OCI-LY3 (cell line): ENCODE data around the gene RRP7A.

Experiments
- H2AFZ ChIP-seq: fragments of 200-600, 300-600 bp; shearing (Covaris generic); 2 replicates; pipeline ENCODE4 v1.6.0; 2014; ENCODE audit warnings: antibody characterized with exemption, low read depth, low read length
- H3K27ac ChIP-seq: fragments of 200-600, 300-600 bp; sonication (generic); 2 replicates; pipeline ENCODE4 v1.5.1; 2014; ENCODE audit warnings: mild to moderate bottlenecking, low read length, moderate library complexity, mixed read lengths
- H3K27me3 ChIP-seq: fragments of 200-600, 300-600 bp; sonication (generic); 2 replicates; pipeline ENCODE4 v1.6.1; 2014; ENCODE audit warnings: low read depth, low read length, mixed read lengths
- H3K36me3 ChIP-seq: fragments of 200-600, 300-600 bp; sonication (generic); replicated peaks from 2 replicates; pipeline ENCODE3; 2014; ENCODE audit warnings: low read depth, low read length, mixed read lengths
- H3K4me1 ChIP-seq: fragments of 300-600, 200-600 bp; sonication (generic); 2 replicates; pipeline ENCODE4 v1.6.1; 2014; ENCODE audit warnings: low read length, mixed read lengths
- H3K4me2 ChIP-seq: fragments of 200-600, 300-600 bp; sonication (generic); 2 replicates; pipeline ENCODE4 v1.6.1; 2014; ENCODE audit warnings: low read length, mixed read lengths
- H3K4me3 ChIP-seq: fragments of 300-600, 200-600 bp; sonication (generic); 2 replicates; pipeline ENCODE4 v1.5.1; 2014; ENCODE audit warnings: antibody characterized with exemption, mild to moderate bottlenecking, low read length, moderate library complexity
- H3K79me2 ChIP-seq: fragments of 300-600, 200-600 bp; shearing (Covaris generic); 2 replicates; pipeline ENCODE4 v1.6.1; 2014; ENCODE audit warnings: mild to moderate bottlenecking, low read length, mixed read lengths
- H3K9ac ChIP-seq: fragments of 300-600, 200-600 bp; shearing (Covaris generic); 2 replicates; pipeline ENCODE4 v1.6.0; 2014; ENCODE audit warnings: mild to moderate bottlenecking, low read length, moderate library complexity
- H3K9me3 ChIP-seq: fragments of 200-600, 300-600 bp; shearing (Covaris generic); 2 replicates; pipeline ENCODE4 v1.6.1; 2014; ENCODE audit warnings: low read length, mixed read lengths; ENCODE audit not compliant: insufficient read depth
- H4K20me1 ChIP-seq: fragments of 200-600, 300-600 bp; sonication (generic); 2 replicates; pipeline ENCODE4 v1.6.1; 2016; ENCODE audit warnings: low read length, mixed read lengths; ENCODE audit not compliant: insufficient read depth
- EZH2phosphoT487 ChIP-seq: fragments of 200-600 bp; shearing (Covaris generic); IDR thresholded peaks from 2 replicates; pipeline ENCODE4 v1.6.1; 2018; ENCODE audit warnings: antibody characterized with exemption, mixed run types, low read depth
- TF ChIP-seq, protein P1 (sequence below): fragments of 200-600, 300-600 bp; sonication (generic); IDR thresholded peaks from 2 replicates; pipeline ENCODE4 v1.5.1; 2014; ENCODE audit warnings: antibody characterized with exemption, low read length, low read depth

RRP7A gene

DNA sequence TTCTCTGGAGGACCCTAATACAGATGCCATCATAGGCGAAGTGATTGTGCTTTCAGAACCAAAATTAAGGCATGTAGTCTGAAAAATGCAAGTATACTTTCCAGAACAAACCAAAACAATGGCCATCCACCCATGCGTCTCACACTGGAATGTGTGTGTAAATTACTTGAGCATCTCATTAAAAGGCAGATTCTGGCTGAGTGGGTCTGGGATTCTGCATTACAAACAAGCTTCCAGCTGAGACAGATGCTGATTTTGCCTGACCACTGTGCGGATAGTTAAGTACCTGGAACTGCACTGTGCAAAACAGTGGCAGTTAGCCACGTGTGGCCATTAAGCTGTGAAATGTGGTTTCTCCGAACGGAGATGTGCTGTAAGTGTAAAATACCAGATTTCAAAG lies 26.2 kb downstream of the RRP7A start:
- H3K4me2 ChIP-seq, result no peak overlapping the region
- H4K20me1 ChIP-seq, result no peaks in the 10 kb centered on the region

DNA sequence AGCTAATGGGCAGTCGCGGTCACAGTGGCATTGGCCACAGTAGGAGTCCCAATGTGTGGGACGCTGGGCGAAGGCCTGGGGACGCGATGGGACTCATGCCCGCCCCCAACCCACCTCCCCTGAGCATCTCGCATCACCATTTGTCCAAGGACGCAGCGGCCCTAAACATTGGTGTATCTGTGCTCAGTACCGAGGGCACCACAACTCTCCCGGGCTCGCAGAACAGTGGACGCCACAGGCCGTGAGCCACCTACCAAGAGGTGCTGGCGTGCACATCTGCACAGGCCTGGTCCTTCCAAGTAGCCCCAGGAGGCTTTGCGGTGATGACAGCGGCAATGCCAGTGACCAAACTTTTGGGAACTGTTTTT lies 27.3 kb downstream of the RRP7A start:
- Histone ChIP-seq H3K4me3 (no peak overlapping the region), H3K27me3 (peaks cover 25% of the 10 kb centered on the region)

More for the DNA sequence above, 26.2 kb downstream of the RRP7A start:
- no peak overlapping the region for H3K27ac ChIP-seq
- H2AFZ ChIP-seq, result no peak overlapping the region
- no peak overlapping the region for H3K4me3 ChIP-seq
- H3K27me3 ChIP-seq, result peaks cover 24% of the 10 kb centered on the region
- H3K9ac ChIP-seq, result no peak overlapping the region
- no peaks in the 10 kb centered on the region for H3K36me3 ChIP-seq
- H3K4me1 ChIP-seq, result peaks cover 13% of the 10 kb centered on the region
- TF ChIP-seq EZH2phosphoT487, result no peak
- TF ChIP-seq, protein P1, sequence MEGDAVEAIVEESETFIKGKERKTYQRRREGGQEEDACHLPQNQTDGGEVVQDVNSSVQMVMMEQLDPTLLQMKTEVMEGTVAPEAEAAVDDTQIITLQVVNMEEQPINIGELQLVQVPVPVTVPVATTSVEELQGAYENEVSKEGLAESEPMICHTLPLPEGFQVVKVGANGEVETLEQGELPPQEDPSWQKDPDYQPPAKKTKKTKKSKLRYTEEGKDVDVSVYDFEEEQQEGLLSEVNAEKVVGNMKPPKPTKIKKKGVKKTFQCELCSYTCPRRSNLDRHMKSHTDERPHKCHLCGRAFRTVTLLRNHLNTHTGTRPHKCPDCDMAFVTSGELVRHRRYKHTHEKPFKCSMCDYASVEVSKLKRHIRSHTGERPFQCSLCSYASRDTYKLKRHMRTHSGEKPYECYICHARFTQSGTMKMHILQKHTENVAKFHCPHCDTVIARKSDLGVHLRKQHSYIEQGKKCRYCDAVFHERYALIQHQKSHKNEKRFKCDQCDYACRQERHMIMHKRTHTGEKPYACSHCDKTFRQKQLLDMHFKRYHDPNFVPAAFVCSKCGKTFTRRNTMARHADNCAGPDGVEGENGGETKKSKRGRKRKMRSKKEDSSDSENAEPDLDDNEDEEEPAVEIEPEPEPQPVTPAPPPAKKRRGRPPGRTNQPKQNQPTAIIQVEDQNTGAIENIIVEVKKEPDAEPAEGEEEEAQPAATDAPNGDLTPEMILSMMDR, result no peak
- no peaks in the 10 kb centered on the region for H3K9me3 ChIP-seq
- H3K79me2 ChIP-seq, result no peaks in the 10 kb centered on the region

DNA sequence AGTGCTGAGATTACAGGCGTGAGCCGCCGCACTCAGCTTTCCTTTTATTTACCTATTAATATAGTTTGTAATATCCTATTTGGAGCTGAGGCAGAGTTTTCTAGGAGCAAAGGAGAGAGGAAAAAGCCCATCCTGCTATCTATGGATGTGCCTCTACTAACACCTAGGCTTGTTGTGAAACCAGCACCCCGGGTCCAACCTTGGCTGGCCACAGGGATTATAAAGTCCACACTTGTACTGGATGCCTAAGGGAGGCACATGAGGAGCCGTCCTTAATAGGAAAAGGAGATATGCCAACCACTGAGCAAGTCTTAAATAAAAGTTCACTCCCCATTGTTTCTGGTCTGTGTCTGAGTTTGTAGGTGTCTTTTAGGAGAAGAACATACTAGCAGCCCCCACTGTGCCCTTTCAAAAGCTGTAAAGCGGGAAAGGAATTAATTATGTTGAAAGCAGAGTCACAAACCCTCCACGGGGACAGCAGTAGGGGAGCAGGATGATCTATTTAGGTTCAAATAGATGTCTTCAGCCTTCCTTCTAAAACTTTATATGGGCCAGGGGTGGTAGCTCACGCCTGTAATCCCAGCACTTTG lies 29.3 kb downstream of the RRP7A start:
- Histone ChIP-seq H3K9me3 (no peaks in the 10 kb centered on the region), H3K36me3 (no peaks in the 10 kb centered on the region), H3K27me3 (peaks cover 25% of the 10 kb centered on the region), H3K4me2 (no peak overlapping the region; the same call in 1 of the 2 replicates), H3K4me3 (no peak overlapping the region), H3K27ac (no peak overlapping the region), H4K20me1 (no peaks in the 10 kb centered on the region), H3K9ac (no peak overlapping the region), H3K79me2 (no peaks in the 10 kb centered on the region), H3K4me1 (peaks cover 6% of the 10 kb centered on the region), H2AFZ (no peak overlapping the region)
- TF ChIP-seq, protein P1, result no peak
- TF ChIP-seq EZH2phosphoT487, result no peak

More for the DNA sequence above, 27.3 kb downstream of the RRP7A start:
- no peak overlapping the region for H2AFZ ChIP-seq
- H3K4me1 ChIP-seq, result peaks cover 13% of the 10 kb centered on the region
- H3K9ac ChIP-seq, result no peak overlapping the region
- TF ChIP-seq EZH2phosphoT487, result no peak
- TF ChIP-seq, protein P1, result no peak
- no peaks in the 10 kb centered on the region for H3K79me2 ChIP-seq
- no peak overlapping the region for H3K4me2 ChIP-seq
- H3K36me3 ChIP-seq, result no peaks in the 10 kb centered on the region
- no peaks in the 10 kb centered on the region for H3K9me3 ChIP-seq
- H4K20me1 ChIP-seq, result no peaks in the 10 kb centered on the region
- no peak overlapping the region for H3K27ac ChIP-seq

DNA sequence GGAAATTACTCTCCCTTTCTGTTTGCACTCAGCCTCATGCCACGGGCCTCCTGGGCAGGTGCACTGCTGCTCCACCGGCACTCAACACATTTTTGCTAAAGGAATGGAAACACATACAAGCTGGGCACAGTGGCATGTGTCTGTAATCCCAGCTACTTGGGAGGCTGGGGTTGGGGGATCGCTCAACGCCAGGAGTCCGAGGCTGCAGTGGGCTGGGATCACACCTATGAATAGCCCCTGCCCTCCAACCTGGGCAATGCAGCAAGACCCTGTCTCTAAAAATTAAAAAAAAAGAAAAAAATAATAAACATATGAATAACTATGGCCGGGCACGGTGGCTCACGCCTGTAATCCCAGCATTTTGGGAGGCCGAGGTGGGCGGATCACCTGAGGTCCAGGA lies 30.6 kb downstream of the RRP7A start:
- Histone ChIP-seq H3K79me2 (no peaks in the 10 kb centered on the region), H3K36me3 (no peaks in the 10 kb centered on the region), H3K4me1 (no peaks in the 10 kb centered on the region), H4K20me1 (no peaks in the 10 kb centered on the region), H3K9me3 (no peaks in the 10 kb centered on the region), H3K9ac (no peak overlapping the region), H3K27ac (no peak overlapping the region), H3K4me2 (no peak overlapping the region), H3K4me3 (no peak overlapping the region), H3K27me3 (peaks cover 26% of the 10 kb centered on the region), H2AFZ (no peak overlapping the region)
- TF ChIP-seq, protein P1, result no peak
- no peak for TF ChIP-seq EZH2phosphoT487
